Kidney tubule cell (primary cell): Measurements from ENCODE around the gene DDX6.
"Not testable (repeated sequence)": the region's sequence is repeated elsewhere in the genome, so short reads cannot be mapped to it uniquely, and the experiment has no call there.

Source experiments
- DNase-seq: peaks from one replicate; pipeline ENCODE4 v3.0.0-alpha.2; 2018; ENCODE audit warnings: low spot score

DDX6 gene

DNA sequence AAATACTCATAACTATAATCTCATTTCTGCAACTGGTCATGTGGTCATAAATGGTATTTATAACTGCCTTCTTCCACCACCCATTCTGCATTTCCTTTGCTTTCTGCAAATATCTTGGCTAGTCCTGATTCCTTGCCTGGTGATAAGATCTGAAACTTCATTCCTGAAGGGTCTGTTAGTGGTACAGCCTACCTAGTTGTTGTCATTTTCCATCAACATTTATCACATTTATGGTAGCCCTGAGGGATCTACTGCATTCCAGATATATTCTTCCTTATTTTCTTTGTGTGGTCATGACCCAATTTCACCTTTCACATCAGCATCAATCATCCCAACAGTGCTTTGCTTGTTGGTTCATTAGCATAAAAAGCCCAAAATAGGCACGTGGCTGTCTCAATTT is 50.1 kb downstream of the DDX6 start:
- no peak for DNase-seq

DNA sequence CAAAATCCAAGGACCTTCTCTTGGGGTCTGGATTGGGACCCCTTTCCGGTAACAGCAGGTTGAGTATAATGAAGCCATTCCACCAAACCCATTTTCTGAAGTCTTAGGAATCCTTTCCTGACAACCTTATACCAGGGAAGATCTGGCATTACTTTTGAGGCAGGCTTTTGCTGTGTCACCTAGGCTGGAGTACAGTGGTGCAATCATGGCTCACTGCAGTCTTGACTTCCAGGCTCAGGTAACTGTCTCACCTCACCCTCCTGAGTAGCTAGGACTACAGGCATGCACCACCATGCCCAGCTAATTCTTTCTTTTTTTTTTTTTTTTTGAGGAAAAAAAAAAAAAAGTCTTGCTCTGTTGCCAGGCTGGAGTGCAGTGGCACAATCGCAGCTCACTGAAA is 55.8 kb downstream of the DDX6 start:
- no peak for DNase-seq

DNA sequence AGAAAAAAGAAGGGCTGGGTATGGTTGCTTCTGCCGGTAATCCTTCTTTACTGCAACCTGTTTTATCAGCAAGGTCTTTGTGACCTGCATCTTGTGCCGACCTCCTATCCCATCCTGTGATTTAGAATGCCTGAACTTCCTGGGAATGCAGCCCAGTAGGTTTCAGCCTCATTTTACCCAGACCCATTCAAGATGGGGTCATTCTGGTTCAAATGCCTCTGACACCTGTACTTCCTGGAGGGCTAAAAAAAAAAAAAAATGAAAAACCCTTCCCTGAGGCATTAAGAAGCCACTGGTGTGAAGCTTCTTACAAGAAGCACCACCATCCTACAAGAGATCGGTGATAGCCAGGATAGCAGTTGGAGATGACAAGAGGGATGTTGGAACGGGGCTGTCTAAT is 56.9 kb downstream of the DDX6 start:
- no peak for DNase-seq

GRCh38 chr11:118729753-118730152 is 61.2 kb downstream of the DDX6 start:
- not testable (repeated sequence) for DNase-seq

- not testable (repeated sequence) for DNase-seq
Measured at GRCh38 chr11:118728112-118728511, 62.9 kb downstream of the DDX6 start.

GRCh38 chr11:118727721-118728066 is 63.3 kb downstream of the DDX6 start:
- DNase-seq, result not testable (repeated sequence)

GRCh38 chr11:118727001-118727720 is 63.8 kb downstream of the DDX6 start:
- DNase-seq, result not testable (repeated sequence)

GRCh38 chr11:118721478-118722015 is 69.4 kb downstream of the DDX6 start:
- DNase-seq, result not testable (repeated sequence)

- DNase-seq, result not testable (repeated sequence)
Measured at GRCh38 chr11:118720740-118721139, 70.2 kb downstream of the DDX6 start.

DNA sequence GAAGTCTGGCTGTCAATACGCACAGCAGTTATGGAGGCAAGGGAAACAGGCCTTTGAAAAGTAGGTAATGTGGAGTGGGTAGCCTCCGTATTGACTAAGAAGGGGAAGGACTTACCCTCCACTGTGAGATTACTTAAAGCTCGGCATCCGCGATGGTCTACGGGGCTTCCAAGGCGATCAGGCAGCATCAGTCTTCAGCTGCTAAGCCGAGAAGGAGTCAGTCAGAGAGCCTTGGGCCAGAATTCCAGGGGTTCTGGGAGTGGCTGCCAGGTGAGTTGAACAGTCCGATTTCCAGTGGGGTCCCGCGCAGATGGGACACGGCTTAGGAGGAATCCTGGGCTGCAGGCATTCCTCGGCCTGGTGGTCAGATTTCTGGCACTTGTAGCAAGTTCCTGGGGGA is 70.9 kb downstream of the DDX6 start:
- not testable (repeated sequence) for DNase-seq

GRCh38 chr11:118718562-118718961 is 72.4 kb downstream of the DDX6 start:
- not testable (repeated sequence) for DNase-seq

DNA sequence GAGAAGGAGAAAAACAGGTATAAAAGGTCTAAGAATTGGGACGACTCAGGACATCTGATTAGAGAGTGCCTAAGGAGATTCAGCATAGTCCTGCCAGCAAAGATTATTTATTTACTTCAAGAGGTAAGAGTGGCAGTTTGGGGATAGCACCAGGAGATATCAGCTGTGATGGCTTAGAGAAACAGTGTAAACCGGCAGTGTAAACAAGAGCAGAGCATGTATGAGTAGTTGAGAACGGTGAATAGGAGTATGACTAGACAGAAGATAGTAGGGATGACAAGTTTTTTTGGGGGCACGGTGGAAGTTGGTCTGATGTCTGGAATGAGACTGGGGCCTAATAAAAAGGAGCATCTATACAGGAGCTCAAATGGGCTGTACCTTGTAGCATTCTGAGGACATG is 73.2 kb downstream of the DDX6 start:
- DNase-seq, result not testable (repeated sequence)

DNA sequence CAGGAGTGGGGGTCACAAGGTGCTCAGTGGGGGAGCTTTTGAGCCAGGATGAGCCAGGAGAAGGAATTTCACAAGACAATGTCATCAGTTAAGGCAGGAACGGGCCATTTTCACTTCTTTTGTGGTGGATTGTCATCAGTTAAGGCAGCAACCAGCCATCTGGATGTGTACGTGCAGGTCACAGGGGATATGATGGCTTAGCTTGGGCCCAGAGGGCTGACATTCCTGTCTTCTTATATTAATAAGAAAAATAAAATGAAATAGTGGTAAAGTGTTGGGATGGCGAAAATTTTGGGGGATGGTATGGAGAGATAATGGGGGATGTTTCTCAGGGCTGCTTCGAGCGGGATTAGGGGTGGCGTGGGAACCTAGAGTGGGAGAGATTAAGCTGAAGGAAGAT is 73.7 kb downstream of the DDX6 start:
- DNase-seq, result not testable (repeated sequence)

DNA sequence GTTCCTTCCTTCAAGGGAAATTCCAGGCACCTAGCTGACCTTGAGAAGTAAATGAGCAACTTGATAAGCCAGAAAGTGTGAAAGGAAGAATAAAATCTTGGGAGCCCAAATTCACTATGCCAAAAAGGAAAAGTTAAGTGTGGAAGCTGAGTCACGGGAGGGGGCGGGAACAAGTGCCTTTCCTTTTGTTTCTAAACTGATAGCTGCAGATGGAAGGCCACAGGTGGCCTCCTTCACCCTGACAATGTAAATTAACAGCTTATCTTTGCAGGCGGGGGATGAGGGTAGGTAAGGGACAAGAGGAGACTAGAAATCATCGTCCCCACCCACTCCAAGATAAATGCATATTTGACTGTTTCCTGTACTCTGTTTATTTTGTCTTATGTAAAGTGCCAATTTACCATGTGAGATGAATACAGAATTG is 75.1 kb downstream of the DDX6 start:
- no peak for DNase-seq

DNA sequence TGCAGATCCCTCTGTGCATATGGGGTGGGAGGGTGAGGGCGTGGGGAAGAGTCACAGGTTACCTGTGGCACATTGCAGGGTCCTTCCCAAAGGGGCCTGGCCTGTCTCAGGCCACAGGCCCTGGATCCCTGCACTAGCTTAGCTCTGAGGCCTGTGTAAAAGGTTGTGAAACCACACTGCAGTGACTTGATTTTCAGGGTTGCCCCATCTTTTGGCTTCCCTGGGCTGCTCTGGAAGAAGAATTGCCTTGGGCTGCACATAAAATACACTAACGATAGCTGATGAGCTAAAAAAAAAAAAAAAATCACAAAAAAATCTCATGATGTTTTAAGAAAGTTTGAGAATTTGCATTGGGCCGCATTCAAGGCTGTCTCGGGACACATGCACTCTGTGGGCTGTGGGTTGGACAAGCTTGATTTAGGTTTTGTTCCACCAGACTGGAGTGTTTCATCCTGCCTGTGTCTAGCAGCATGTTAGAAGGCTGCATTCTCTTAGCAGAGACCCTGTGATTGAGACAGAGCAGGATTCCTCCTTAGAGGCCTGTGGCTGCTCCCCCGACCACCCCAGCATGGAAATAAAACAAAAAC is 75.6 kb downstream of the DDX6 start:
- no peak for DNase-seq

DNA sequence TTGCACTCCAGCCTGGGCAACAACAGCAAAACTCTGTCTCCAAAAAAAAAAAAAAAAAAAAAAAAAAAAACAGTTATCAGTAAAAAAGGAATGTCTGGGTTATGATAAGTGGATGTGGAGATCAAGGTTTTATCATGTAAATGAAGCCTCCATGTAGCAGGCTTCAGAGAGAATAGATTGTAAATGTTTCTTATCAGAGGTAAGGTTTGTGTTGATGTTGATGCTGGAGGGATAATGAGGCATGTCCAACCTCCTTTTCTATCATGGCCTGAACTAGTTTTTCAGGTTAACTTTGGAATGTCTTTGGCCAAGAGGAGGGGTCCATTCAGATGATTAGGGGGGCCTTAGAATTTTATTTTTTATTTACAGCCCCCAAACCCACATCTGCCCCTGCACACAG is 76.1 kb downstream of the DDX6 start:
- DNase-seq, result no peak

GRCh38 chr11:118714416-118714815 is 76.5 kb downstream of the DDX6 start:
- not testable (repeated sequence) for DNase-seq

DNA sequence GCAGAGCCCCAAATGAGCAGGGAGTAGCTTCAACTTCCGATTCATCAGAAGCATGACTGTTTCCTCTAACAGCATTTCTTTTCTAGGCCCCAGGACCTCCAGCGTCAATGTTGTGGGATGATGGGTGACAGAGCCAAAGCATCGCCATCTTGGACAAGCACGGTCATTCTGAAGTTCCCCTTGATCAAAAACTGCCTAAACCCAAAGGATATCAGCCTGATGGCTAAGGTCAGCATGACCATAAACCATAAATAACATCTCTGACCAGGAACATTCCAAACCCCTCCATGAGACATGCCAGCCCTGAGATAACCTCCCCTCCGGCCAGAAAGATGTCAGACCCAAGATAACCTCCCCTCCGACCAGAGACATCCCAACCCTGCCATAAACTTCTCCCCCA is 82.7 kb downstream of the DDX6 start:
- DNase-seq, result no peak

DNA sequence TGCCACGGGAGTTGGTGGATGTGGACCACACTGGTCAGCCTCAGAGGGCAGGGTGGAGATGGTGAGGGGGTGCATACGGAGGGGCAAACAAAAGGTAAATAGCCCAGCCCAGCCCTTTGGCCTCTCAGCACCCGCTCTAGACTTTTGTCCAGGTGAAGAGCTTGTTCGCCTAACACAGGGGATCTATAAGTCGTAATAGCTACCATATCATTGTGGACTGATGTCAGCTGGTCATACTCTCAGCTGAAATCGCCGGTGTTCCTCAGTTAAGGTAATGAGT is 84.5 kb downstream of the DDX6 start:
- DNase-seq, result no peak

- no peak for DNase-seq
Measured at GRCh38 chr11:118705791-118706545, 85.0 kb downstream of the DDX6 start.

DNA sequence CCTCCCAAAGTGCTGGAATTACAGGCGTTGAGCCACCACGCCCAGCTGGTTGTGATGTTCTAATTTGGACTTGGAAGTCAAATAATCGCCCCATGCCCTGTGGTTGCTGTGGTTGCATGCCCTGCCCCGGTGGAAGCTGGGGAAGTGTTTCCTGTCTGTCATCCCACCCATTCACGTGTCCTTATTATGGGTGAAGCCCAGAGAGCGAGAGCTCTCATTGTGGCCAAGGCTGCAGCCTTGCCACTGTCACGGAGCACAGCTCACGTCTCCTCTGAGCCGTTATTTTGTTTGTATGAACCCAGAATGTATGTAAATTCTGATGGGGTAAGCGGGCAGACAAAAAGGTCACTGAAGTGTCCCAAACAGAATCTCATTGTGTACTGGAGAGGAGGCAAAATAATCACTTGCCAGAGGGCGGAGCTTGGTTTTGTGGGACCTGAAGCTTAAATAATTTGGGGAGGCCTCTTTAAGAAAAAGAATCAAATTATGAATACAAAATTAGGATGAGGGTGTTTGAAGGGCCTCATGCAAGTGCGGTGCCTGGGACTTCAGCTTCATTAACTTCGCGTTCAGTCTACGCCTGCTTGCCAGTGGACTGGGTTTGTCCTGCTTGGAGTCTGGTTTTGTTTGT is 85.7 kb downstream of the DDX6 start:
- DNase-seq, result no peak

- DNase-seq, result no peak
Measured at GRCh38 chr11:118703563-118704106, 87.3 kb downstream of the DDX6 start.
